SK-N-SH (cell line): ENCODE results near the gene MLLT1. TPM values are rescaled to one million over a fixed set of nuclear protein-coding genes. Genes with fewer than 3 reads are reported as not detected.

Experiments
- CTCF ChIA-PET: fragments of 300-600, 350-600 bp; formaldehyde crosslinking; extraction: SDS; loops from one replicate; lab custom pipeline; 2021; lab: Yijun Ruan, JAX
- POLR2A ChIA-PET: fragments of 350-600 bp; sonication (Branson Sonifier 250); formaldehyde crosslinking; extraction: SDS; loops from one replicate; lab custom pipeline; 2020; ENCODE audit warnings: antibody characterized with exemption, inconsistent platforms; lab: Yijun Ruan, JAX
- DNase-seq: peaks from one replicate; pipeline ENCODE4 v3.0.0; 2012
- H2AFZ ChIP-seq: fragments of 200-600 bp; sonication (generic); 2 replicates; pipeline ENCODE4 v1.8.1; 2016; ENCODE audit warnings: antibody characterized with exemption, mild to moderate bottlenecking, low read depth
- H3F3A ChIP-seq: fragments of 200-600 bp; sonication (generic); replicated peaks from 2 replicates; pipeline ENCODE3; 2016; ENCODE audit warnings: antibody characterized with exemption, mild to moderate bottlenecking; ENCODE audit not compliant: insufficient read depth
- H3K27ac ChIP-seq, 2 experiments: fragments of 200-500 bp in 1 of 2; fragments of 200-600 bp in 1 of 2; sonication (Bioruptor generic) in 1 of 2; sonication (generic), shearing (Covaris generic) in 1 of 2; 2 replicates each; pipeline versions ENCODE4 v1.5.1 to v1.6.1; 2014 to 2016; ENCODE audit warnings: low read depth in 2 of 2, inconsistent platforms in 1 of 2, low read length in 1 of 2, mild to moderate bottlenecking in 1 of 2, mixed read lengths in 1 of 2
- H3K27me3 ChIP-seq: fragments of 200-600 bp; sonication (generic), shearing (Covaris generic); 2 replicates; pipeline ENCODE4 v1.6.1; 2016; ENCODE audit warnings: mixed run types; ENCODE audit not compliant: insufficient read depth
- H3K36me3 ChIP-seq, 2 experiments: fragments of 200-500 bp in 1 of 2; fragments of 200-600 bp in 1 of 2; sonication (Bioruptor generic) in 1 of 2; sonication (generic) in 1 of 2; replicated peaks in 1 of 2; 2 replicates each; pipeline versions ENCODE3 to v1.5.1; 2014 to 2016; ENCODE audit warnings: low read length in 1 of 2, mild to moderate bottlenecking in 1 of 2; ENCODE audit not compliant: insufficient read depth in 2 of 2, control insufficient read depth in 1 of 2
- H3K4me1 ChIP-seq, 2 experiments: fragments of 200-500 bp in 1 of 2; fragments of 200-600 bp in 1 of 2; sonication (Bioruptor generic) in 1 of 2; sonication (generic), shearing (Covaris generic) in 1 of 2; 2 replicates each; pipeline versions ENCODE4 v1.5.1 to v1.6.1; 2014 to 2016; ENCODE audit warnings: low read depth in 1 of 2, low read length in 1 of 2, mixed run types in 1 of 2; ENCODE audit not compliant: insufficient read depth in 2 of 2, control insufficient read depth in 1 of 2
- H3K4me2 ChIP-seq: fragments of 200-600 bp; sonication (generic), shearing (Covaris generic); 2 replicates; pipeline ENCODE4 v1.6.1; 2017; ENCODE audit warnings: mixed run types
- H3K4me3 ChIP-seq, 2 experiments: fragments of 200-500 bp in 1 of 2; fragments of 200-600 bp in 1 of 2; sonication (Bioruptor generic) in 1 of 2; sonication (generic), shearing (Covaris generic) in 1 of 2; 2 replicates each; pipeline versions ENCODE4 v1.5.1 to v1.8.1; 2014 to 2016; ENCODE audit warnings: low read depth in 2 of 2, inconsistent platforms in 1 of 2, low read length in 1 of 2, mild to moderate bottlenecking in 1 of 2, mixed read lengths in 1 of 2, moderate library complexity in 1 of 2
- H3K79me2 ChIP-seq: fragments of 200-600 bp; sonication (generic); 2 replicates; pipeline ENCODE4 v1.8.1; 2017; ENCODE audit warnings: mild to moderate bottlenecking; ENCODE audit not compliant: insufficient read depth
- H3K9ac ChIP-seq: fragments of 200-600 bp; sonication (generic); 2 replicates; pipeline ENCODE4 v1.6.1; 2017; ENCODE audit warnings: mixed run types
- H3K9me2 ChIP-seq: fragments of 200-600 bp; sonication (generic); 2 replicates; pipeline ENCODE4 v1.6.1; 2017; ENCODE audit warnings: mixed run types
- H3K9me3 ChIP-seq: fragments of 200-600 bp; sonication (generic); 2 replicates; pipeline ENCODE4 v1.6.1; 2017; ENCODE audit warnings: mixed run types, mild to moderate bottlenecking, moderate library complexity
- H4K20me1 ChIP-seq: fragments of 200-600 bp; sonication (generic); 2 replicates; pipeline ENCODE4 v1.6.1; 2017; ENCODE audit warnings: mild to moderate bottlenecking, mixed run types; ENCODE audit not compliant: insufficient read depth
- EP300 ChIP-seq, 2 experiments: IDR thresholded peaks; 2 replicates each; pipeline versions ENCODE4 v1.4.0 to v1.6.1; 2012; ENCODE audit warnings: borderline replicate concordance in 1 of 2, low read depth in 1 of 2, low read length in 1 of 2
- EZH2phosphoT487 ChIP-seq: fragments of 200-600 bp; sonication (generic); IDR thresholded peaks from 2 replicates; pipeline ENCODE4 v1.6.1; 2017; ENCODE audit warnings: low read depth, mixed run types, mild to moderate bottlenecking, antibody characterized with exemption, moderate library complexity, borderline replicate concordance
- FOXM1 ChIP-seq: IDR thresholded peaks from 2 replicates; pipeline ENCODE4 v1.4.0; 2012; ENCODE audit warnings: low read depth, mild to moderate bottlenecking
- GABPA ChIP-seq: IDR thresholded peaks from 2 replicates; pipeline ENCODE4 v1.4.0; 2012; ENCODE audit warnings: low read depth, mild to moderate bottlenecking
- MEF2A ChIP-seq: IDR thresholded peaks from 2 replicates; pipeline ENCODE4 v1.4.0; 2012; ENCODE audit warnings: low read depth, borderline replicate concordance
- MXI1 ChIP-seq: IDR thresholded peaks from 2 replicates; pipeline ENCODE4 v1.6.1; 2012; ENCODE audit warnings: mild to moderate bottlenecking, low read depth, low read length, improper control_type of control experiment
- NRF1 ChIP-seq: IDR thresholded peaks from 2 replicates; pipeline ENCODE4 v1.6.1; 2012; ENCODE audit warnings: low read depth, mild to moderate bottlenecking, low read length
- RAD21 ChIP-seq: IDR thresholded peaks from 2 replicates; pipeline ENCODE4 v1.6.1; 2012; ENCODE audit warnings: mild to moderate bottlenecking, low read length
- RCOR1 ChIP-seq: fragments of 150-350 bp; IDR thresholded peaks from 2 replicates; pipeline ENCODE4 v1.6.1; 2017; ENCODE audit warnings: antibody characterized with exemption, low read length
- RFX5 ChIP-seq: IDR thresholded peaks from 2 replicates; pipeline ENCODE4 v1.6.1; 2012; ENCODE audit warnings: mild to moderate bottlenecking, improper control_type of control experiment, low read length
- RXRA ChIP-seq: IDR thresholded peaks from 2 replicates; pipeline ENCODE4 v1.4.0; 2012; ENCODE audit warnings: low read depth, mild to moderate bottlenecking, borderline replicate concordance
- SIN3A ChIP-seq: IDR thresholded peaks from 2 replicates; pipeline ENCODE4 v1.6.1; 2012; ENCODE audit warnings: low read depth, mild to moderate bottlenecking, low read length, moderate library complexity, borderline replicate concordance
- TAF1 ChIP-seq: IDR thresholded peaks from 2 replicates; pipeline ENCODE4 v1.6.1; 2012; ENCODE audit warnings: low read depth, mild to moderate bottlenecking, low read length, moderate library complexity, borderline replicate concordance
- WGBS: methylation state at CpG from one replicate; pipeline ENCODE4 v1.1.6; 2017; ENCODE audit warnings: low lambda C conversion rate; 5-methylcytosine and 5-hydroxymethylcytosine counted together
- polyA plus RNA-seq, 3 experiments: library from polyadenylated mRNA; depleted of rRNA; stranded (reverse); fragments of >200 nt; gene quantifications; 2 replicates each; pipeline ENCODE4 v1.2.3, GENCODE V29; 2012
- TF ChIP-seq, protein P1 (sequence below): IDR thresholded peaks from 2 replicates; pipeline ENCODE4 v1.4.0; 2012; ENCODE audit warnings: low read depth
- TF ChIP-seq, protein P2 (sequence below): fragments of 200-600 bp; sonication (generic); IDR thresholded peaks from 2 replicates; pipeline ENCODE4 v1.6.1; 2017; ENCODE audit warnings: antibody characterized with exemption, mild to moderate bottlenecking, moderate library complexity
- TF ChIP-seq, protein P3 (sequence below): IDR thresholded peaks from 2 replicates; pipeline ENCODE4 v1.6.1; 2012; ENCODE audit warnings: mild to moderate bottlenecking, low read depth, low read length, moderate library complexity
- TF ChIP-seq, protein P4 (sequence below): IDR thresholded peaks from 2 replicates; pipeline ENCODE4; 2012

The MLLT1 gene
- polyA plus RNA-seq, 1 of the 3 experiments (the other 2 are of a cell fraction), result 19.0 TPM

DNA sequence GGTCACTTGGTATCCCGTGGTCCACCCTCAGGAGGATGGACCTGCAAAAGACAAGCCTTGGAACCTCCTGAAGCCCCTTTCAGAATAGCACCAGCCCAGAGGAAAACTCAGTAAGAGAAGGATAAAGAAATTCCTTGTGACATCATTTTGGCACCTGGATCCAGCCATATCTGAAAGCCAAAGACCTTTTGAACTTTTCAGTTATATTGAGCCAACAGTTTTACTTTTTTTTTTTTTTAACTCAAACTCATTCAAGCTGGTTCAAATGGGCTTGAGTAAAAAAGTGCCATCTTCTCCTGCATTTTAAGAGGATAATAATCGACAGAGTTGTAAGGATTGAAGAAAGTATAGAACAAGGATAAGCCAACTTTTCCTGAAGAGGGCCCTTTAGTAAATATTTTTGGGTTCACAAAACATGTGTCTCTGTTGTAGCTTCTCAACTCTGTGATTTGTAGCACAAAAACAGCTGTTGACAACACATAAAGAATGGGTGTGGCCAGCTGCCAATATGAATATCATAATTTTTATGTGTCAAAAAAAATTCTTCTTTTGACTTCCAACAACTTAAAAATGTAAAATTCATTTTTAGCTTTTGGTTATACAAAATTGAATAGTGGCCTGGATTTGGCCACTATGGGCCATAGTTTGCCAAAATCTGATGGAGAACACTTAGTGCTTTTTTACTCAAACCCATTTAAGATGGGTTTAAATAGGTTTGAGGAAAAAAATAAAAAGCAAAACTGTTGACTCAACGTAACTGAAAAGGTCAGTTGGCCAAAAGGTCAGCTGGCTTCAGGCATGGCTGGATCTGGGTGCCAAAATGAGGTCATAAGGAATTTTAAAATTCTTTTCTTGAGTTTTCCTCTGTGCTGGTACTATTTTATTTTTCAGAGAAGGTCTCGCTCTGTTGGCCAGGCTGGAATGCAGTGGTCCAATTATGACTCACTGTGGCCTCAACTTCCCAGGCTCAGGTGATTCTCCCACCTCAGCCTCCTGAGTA lies 93.6 kb downstream of the MLLT1 start:
- Histone ChIP-seq H3K9ac (no peak overlapping the region), H3K4me3 (no peak overlapping the region), H3K9me2 (no peaks in the 10 kb centered on the region), H3K4me2 (no peak overlapping the region), H3K4me1 (no peaks in the 10 kb centered on the region), H3K79me2 (no peaks in the 10 kb centered on the region), H3F3A (no peaks in the 10 kb centered on the region), H3K27ac (no peak overlapping the region), H3K36me3 (no peaks in the 10 kb centered on the region), H4K20me1 (no peaks in the 10 kb centered on the region), H3K9me3 (no peaks in the 10 kb centered on the region), H2AFZ (no peak overlapping the region), H3K27me3 (no peaks in the 10 kb centered on the region)
- CTCF ChIA-PET, result interaction anchor here (0.9 to 1.2 kb wide), 3 partner anchors 14 to 138 kb away, joined by 3 to 4 read pairs (median 3); no protein-coding TSS in a partner anchor
- 36% methylated on average over 4 of the region's 4 CpGs for WGBS
- POLR2A ChIA-PET, result no interaction called here
- DNase-seq, result no peak
- TF ChIP-seq TAF1 (no peak), EZH2phosphoT487 (no peak), RXRA (no peak), GABPA (no peak)
- TF ChIP-seq, protein P1, sequence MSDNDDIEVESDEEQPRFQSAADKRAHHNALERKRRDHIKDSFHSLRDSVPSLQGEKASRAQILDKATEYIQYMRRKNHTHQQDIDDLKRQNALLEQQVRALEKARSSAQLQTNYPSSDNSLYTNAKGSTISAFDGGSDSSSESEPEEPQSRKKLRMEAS, result no peak

DNA sequence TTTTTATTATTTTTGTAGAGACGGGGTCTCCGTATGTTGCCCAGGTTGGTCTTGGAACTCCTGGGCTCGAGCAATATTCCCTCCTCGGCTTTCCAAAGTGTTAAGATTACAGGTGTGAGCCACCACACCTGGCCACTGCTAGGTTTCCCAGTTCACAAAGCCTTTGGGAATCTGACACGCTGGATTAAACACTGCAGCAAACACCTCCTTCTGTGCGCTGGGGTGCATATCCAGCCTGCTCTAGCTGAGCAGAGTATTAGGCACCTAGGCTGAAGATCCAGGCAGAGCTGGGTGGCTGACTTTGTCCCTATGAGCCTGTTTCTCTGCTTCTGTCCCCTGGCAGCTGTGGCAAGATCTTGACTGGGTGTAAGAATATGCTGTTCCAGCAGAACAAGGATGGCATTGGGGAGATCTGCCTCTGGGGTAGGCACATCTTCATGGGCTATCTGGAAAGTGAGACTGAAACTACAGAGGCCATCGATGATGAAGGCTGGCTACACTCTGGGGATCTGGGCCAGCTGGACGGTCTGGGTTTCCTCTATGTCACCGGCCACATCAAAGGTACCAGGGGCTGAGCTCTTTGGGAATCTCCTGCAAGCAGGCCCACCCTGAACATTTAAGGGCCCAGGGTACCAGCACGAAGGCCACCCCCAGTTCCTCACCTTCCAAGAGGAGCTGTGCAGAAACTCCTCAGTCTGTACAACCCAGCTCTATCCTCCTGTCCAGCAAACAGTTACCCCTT lies 94.5 kb downstream of the MLLT1 start:
- H2AFZ ChIP-seq, result no peak overlapping the region
- H3K4me2 ChIP-seq, result no peak overlapping the region
- 59% methylated on average over 8 of the region's 10 CpGs for WGBS
- ChIA-PET POLR2A (no interaction called here), CTCF (interaction anchor here (0.9 to 1.2 kb wide), 3 partner anchors 15 to 137 kb away, joined by 3 to 4 read pairs (median 3); no protein-coding TSS in a partner anchor)
- H3K9me2 ChIP-seq, result no peaks in the 10 kb centered on the region
- no peaks in the 10 kb centered on the region for H3K79me2 ChIP-seq
- H3K4me1 ChIP-seq, result no peaks in the 10 kb centered on the region
- no peaks in the 10 kb centered on the region for H3F3A ChIP-seq
- H3K27me3 ChIP-seq, result no peaks in the 10 kb centered on the region
- H3K9ac ChIP-seq, result no peak overlapping the region
- H3K27ac ChIP-seq, result no peak overlapping the region
- H4K20me1 ChIP-seq, result no peaks in the 10 kb centered on the region
- no peaks in the 10 kb centered on the region for H3K9me3 ChIP-seq
- DNase-seq, result no peak
- no peaks in the 10 kb centered on the region for H3K36me3 ChIP-seq
- no peak overlapping the region for H3K4me3 ChIP-seq
- TF ChIP-seq, protein P2, sequence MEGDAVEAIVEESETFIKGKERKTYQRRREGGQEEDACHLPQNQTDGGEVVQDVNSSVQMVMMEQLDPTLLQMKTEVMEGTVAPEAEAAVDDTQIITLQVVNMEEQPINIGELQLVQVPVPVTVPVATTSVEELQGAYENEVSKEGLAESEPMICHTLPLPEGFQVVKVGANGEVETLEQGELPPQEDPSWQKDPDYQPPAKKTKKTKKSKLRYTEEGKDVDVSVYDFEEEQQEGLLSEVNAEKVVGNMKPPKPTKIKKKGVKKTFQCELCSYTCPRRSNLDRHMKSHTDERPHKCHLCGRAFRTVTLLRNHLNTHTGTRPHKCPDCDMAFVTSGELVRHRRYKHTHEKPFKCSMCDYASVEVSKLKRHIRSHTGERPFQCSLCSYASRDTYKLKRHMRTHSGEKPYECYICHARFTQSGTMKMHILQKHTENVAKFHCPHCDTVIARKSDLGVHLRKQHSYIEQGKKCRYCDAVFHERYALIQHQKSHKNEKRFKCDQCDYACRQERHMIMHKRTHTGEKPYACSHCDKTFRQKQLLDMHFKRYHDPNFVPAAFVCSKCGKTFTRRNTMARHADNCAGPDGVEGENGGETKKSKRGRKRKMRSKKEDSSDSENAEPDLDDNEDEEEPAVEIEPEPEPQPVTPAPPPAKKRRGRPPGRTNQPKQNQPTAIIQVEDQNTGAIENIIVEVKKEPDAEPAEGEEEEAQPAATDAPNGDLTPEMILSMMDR, result no peak
- TF ChIP-seq NRF1 (no peak), EP300 (IDR thresholded peaks at IDR 0.05; ENCODE audit: borderline replicate concordance in 1 of 2, low read depth in 1 of 2, low read length in 1 of 2) (no peak), RFX5 (no peak), MEF2A (no peak), FOXM1 (no peak), RAD21 (no peak), RCOR1 (no peak), EZH2phosphoT487 (no peak), SIN3A (no peak), MXI1 (no peak)
- TF ChIP-seq, protein P1, result no peak
- TF ChIP-seq, protein P3, sequence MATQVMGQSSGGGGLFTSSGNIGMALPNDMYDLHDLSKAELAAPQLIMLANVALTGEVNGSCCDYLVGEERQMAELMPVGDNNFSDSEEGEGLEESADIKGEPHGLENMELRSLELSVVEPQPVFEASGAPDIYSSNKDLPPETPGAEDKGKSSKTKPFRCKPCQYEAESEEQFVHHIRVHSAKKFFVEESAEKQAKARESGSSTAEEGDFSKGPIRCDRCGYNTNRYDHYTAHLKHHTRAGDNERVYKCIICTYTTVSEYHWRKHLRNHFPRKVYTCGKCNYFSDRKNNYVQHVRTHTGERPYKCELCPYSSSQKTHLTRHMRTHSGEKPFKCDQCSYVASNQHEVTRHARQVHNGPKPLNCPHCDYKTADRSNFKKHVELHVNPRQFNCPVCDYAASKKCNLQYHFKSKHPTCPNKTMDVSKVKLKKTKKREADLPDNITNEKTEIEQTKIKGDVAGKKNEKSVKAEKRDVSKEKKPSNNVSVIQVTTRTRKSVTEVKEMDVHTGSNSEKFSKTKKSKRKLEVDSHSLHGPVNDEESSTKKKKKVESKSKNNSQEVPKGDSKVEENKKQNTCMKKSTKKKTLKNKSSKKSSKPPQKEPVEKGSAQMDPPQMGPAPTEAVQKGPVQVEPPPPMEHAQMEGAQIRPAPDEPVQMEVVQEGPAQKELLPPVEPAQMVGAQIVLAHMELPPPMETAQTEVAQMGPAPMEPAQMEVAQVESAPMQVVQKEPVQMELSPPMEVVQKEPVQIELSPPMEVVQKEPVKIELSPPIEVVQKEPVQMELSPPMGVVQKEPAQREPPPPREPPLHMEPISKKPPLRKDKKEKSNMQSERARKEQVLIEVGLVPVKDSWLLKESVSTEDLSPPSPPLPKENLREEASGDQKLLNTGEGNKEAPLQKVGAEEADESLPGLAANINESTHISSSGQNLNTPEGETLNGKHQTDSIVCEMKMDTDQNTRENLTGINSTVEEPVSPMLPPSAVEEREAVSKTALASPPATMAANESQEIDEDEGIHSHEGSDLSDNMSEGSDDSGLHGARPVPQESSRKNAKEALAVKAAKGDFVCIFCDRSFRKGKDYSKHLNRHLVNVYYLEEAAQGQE, result no peak
- TF ChIP-seq, protein P4, sequence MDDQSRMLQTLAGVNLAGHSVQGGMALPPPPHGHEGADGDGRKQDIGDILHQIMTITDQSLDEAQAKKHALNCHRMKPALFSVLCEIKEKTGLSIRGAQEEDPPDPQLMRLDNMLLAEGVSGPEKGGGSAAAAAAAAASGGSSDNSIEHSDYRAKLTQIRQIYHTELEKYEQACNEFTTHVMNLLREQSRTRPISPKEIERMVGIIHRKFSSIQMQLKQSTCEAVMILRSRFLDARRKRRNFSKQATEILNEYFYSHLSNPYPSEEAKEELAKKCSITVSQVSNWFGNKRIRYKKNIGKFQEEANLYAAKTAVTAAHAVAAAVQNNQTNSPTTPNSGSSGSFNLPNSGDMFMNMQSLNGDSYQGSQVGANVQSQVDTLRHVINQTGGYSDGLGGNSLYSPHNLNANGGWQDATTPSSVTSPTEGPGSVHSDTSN, result no peak
